ENCODE measurements around the gene COG2.

The COG2 gene

GRCh38 chr1:230679192-230679591, 36.9 kb downstream of the COG2 start:
- H3K9ac ChIP-seq (ENCODE audit: low read length) = no peak overlapping the region
- no peaks in the 10 kb centered on the region for H3K79me1 ChIP-seq (ENCODE audit: low read length)
- no peak overlapping the region for H2BK120ac ChIP-seq (ENCODE audit: low read depth, low read length)
- no peak for DNase-seq
- no peak overlapping the region for H3K18ac ChIP-seq (ENCODE audit: low read length)
- H3K4me2 ChIP-seq (ENCODE audit: low read length) = no peak overlapping the region
- no peak overlapping the region for H2BK5ac ChIP-seq (ENCODE audit: low read length)
- H3K4me3 ChIP-seq (ENCODE audit: low read length) = no peak overlapping the region
- no CpG with 5 or more reads among the region's 3 CpGs for WGBS (ENCODE audit: extremely low coverage, insufficient coverage, low lambda C conversion rate)
- H3K36me3 ChIP-seq (ENCODE audit: control insufficient read depth, insufficient read depth, low read length) = no peaks in the 10 kb centered on the region
- H3K4ac ChIP-seq (ENCODE audit: low read depth, low read length) = no peak overlapping the region
- no peaks in the 10 kb centered on the region for H3K27me3 ChIP-seq (ENCODE audit: insufficient read depth, low read length, poor library complexity)
- H4K5ac ChIP-seq (ENCODE audit: low read length) = no peak overlapping the region
- no peaks in the 10 kb centered on the region for H3K4me1 ChIP-seq (ENCODE audit: control insufficient read depth, low read depth, low read length)
- no peak overlapping the region for H2AK5ac ChIP-seq (ENCODE audit: low read length)
- no peak overlapping the region for H3K56ac ChIP-seq (ENCODE audit: low read length)
- H3K27ac ChIP-seq (ENCODE audit: low read depth, low read length) = no peak overlapping the region
- no peak overlapping the region for H4K8ac ChIP-seq (ENCODE audit: low read depth, low read length)
- no peaks in the 10 kb centered on the region for H3K79me2 ChIP-seq (ENCODE audit: control insufficient read depth, insufficient read depth, low read length)
- no peak overlapping the region for H2BK15ac ChIP-seq (replicated peaks; ENCODE audit: low read depth)
- H3K23ac ChIP-seq (ENCODE audit: low read length) = no peak overlapping the region

GRCh38 chr1:230679825-230680224, 37.5 kb downstream of the COG2 start:
- H2BK15ac ChIP-seq (replicated peaks; ENCODE audit: low read depth) = no peak overlapping the region
- H3K27ac ChIP-seq (ENCODE audit: low read depth, low read length) = no peak overlapping the region
- H4K5ac ChIP-seq (ENCODE audit: low read length) = no peak overlapping the region
- H3K18ac ChIP-seq (ENCODE audit: low read length) = no peak overlapping the region
- no peaks in the 10 kb centered on the region for H3K79me1 ChIP-seq (ENCODE audit: low read length)
- no peaks in the 10 kb centered on the region for H3K4me1 ChIP-seq (ENCODE audit: control insufficient read depth, low read depth, low read length)
- no peaks in the 10 kb centered on the region for H3K79me2 ChIP-seq (ENCODE audit: control insufficient read depth, insufficient read depth, low read length)
- no peak overlapping the region for H2BK5ac ChIP-seq (ENCODE audit: low read length)
- H3K9ac ChIP-seq (ENCODE audit: low read length) = no peak overlapping the region
- H3K4me2 ChIP-seq (ENCODE audit: low read length) = no peak overlapping the region
- H3K23ac ChIP-seq (ENCODE audit: low read length) = no peak overlapping the region
- no peaks in the 10 kb centered on the region for H3K36me3 ChIP-seq (ENCODE audit: control insufficient read depth, insufficient read depth, low read length)
- H3K27me3 ChIP-seq (ENCODE audit: insufficient read depth, low read length, poor library complexity) = no peaks in the 10 kb centered on the region
- H3K4ac ChIP-seq (ENCODE audit: low read depth, low read length) = no peak overlapping the region
- H4K8ac ChIP-seq (ENCODE audit: low read depth, low read length) = no peak overlapping the region
- no peak for DNase-seq
- WGBS (ENCODE audit: extremely low coverage, insufficient coverage, low lambda C conversion rate) = no CpG with 5 or more reads among the region's 2 CpGs
- no peak overlapping the region for H2AK5ac ChIP-seq (ENCODE audit: low read length)
- no peak overlapping the region for H3K56ac ChIP-seq (ENCODE audit: low read length)
- no peak overlapping the region for H3K4me3 ChIP-seq (ENCODE audit: low read length)
- H2BK120ac ChIP-seq (ENCODE audit: low read depth, low read length) = no peak overlapping the region

DNA sequence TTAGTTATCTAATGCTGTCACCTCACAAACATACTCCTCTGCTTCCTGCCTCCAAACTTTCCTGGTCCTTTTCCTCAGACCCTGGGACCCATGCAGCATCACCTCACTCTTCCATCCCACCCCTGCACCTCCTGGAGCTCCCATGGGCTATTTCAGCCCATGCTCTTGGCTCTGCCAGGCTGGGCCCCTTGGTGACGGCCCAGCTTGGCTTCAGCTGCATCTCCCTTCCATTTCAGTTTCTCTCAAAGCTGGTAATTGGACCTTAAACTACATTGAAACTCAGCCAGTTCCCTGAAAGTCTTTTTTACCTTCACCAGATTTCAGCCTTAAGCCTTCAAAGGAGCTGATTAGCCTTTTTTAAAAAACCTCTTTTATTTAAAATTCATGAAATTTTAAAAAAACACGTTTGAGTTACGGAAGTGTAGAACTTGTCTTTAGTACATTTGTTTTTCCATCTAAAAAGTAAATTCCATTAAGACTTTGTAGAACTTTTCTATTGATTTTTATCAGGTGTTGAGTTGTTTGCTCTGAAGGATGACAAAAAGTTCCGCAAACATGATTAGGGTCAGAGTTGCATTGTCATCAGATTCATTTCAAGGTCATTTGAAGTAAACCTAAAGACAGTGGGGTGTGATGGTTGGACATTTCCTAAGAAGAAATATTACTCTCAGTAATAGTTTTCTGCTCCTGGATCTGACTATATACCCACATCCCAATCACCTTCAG, 38.2 kb downstream of the COG2 start:
- Histone ChIP-seq H2BK15ac (replicated peaks; ENCODE audit: low read depth) (no peak overlapping the region), H3K23ac (ENCODE audit: low read length) (no peak overlapping the region), H3K79me2 (ENCODE audit: control insufficient read depth, insufficient read depth, low read length) (no peaks in the 10 kb centered on the region), H2AK5ac (ENCODE audit: low read length) (no peak overlapping the region), H3K36me3 (ENCODE audit: control insufficient read depth, insufficient read depth, low read length) (no peaks in the 10 kb centered on the region), H3K18ac (ENCODE audit: low read length) (no peak overlapping the region), H3K79me1 (ENCODE audit: low read length) (no peaks in the 10 kb centered on the region), H2BK5ac (ENCODE audit: low read length) (no peak overlapping the region), H3K9ac (ENCODE audit: low read length) (no peak overlapping the region), H4K5ac (ENCODE audit: low read length) (no peak overlapping the region), H3K27ac (ENCODE audit: low read depth, low read length) (no peak overlapping the region), H3K56ac (ENCODE audit: low read length) (no peak overlapping the region), H3K4ac (ENCODE audit: low read depth, low read length) (no peak overlapping the region), H3K4me3 (ENCODE audit: low read length) (no peak overlapping the region), H3K4me1 (ENCODE audit: control insufficient read depth, low read depth, low read length) (no peaks in the 10 kb centered on the region), H2BK120ac (ENCODE audit: low read depth, low read length) (no peak overlapping the region), H4K8ac (ENCODE audit: low read depth, low read length) (no peak overlapping the region), H3K27me3 (ENCODE audit: insufficient read depth, low read length, poor library complexity) (no peaks in the 10 kb centered on the region), H3K4me2 (ENCODE audit: low read length) (no peak overlapping the region)
- WGBS (ENCODE audit: extremely low coverage, insufficient coverage, low lambda C conversion rate) = no CpG with 5 or more reads among the region's 4 CpGs
- no peak for DNase-seq

DNA sequence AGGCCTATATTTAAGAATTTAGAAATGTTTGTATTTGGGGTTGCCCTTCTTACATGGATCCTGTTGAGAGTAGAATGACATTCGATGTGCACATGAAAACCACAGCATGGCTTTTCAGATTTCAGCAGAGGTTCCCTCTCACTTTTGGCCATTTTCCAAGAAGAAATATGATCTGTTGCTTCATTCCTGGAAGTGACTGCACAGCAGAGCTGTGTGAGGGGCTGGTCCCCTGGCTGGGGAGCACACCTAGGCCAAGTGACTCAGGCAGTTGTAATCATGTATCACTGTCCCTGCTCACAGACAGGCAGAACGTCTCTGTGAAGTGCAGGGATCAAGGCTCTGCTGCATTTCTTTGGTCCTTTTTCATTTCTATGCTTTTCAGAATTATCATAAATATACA, 39.3 kb downstream of the COG2 start:
- H4K8ac ChIP-seq (ENCODE audit: low read depth, low read length) = no peak overlapping the region
- no peaks in the 10 kb centered on the region for H3K27me3 ChIP-seq (ENCODE audit: insufficient read depth, low read length, poor library complexity)
- no peak for DNase-seq
- H2BK120ac ChIP-seq (ENCODE audit: low read depth, low read length) = no peak overlapping the region
- no peak overlapping the region for H2AK5ac ChIP-seq (ENCODE audit: low read length)
- no peak overlapping the region for H3K23ac ChIP-seq (ENCODE audit: low read length)
- H4K5ac ChIP-seq (ENCODE audit: low read length) = no peak overlapping the region
- H3K4me1 ChIP-seq (ENCODE audit: control insufficient read depth, low read depth, low read length) = no peaks in the 10 kb centered on the region
- H3K56ac ChIP-seq (ENCODE audit: low read length) = no peak overlapping the region
- no peaks in the 10 kb centered on the region for H3K79me1 ChIP-seq (ENCODE audit: low read length)
- no peaks in the 10 kb centered on the region for H3K36me3 ChIP-seq (ENCODE audit: control insufficient read depth, insufficient read depth, low read length)
- H3K4ac ChIP-seq (ENCODE audit: low read depth, low read length) = no peak overlapping the region
- no peak overlapping the region for H3K4me3 ChIP-seq (ENCODE audit: low read length)
- H3K4me2 ChIP-seq (ENCODE audit: low read length) = no peak overlapping the region
- no peak overlapping the region for H3K27ac ChIP-seq (ENCODE audit: low read depth, low read length)
- no peak overlapping the region for H3K9ac ChIP-seq (ENCODE audit: low read length)
- no peak overlapping the region for H3K18ac ChIP-seq (ENCODE audit: low read length)
- H2BK15ac ChIP-seq (replicated peaks; ENCODE audit: low read depth) = no peak overlapping the region
- no peaks in the 10 kb centered on the region for H3K79me2 ChIP-seq (ENCODE audit: control insufficient read depth, insufficient read depth, low read length)
- no peak overlapping the region for H2BK5ac ChIP-seq (ENCODE audit: low read length)
- no CpG with 5 or more reads among the region's 2 CpGs for WGBS (ENCODE audit: extremely low coverage, insufficient coverage, low lambda C conversion rate)

DNA sequence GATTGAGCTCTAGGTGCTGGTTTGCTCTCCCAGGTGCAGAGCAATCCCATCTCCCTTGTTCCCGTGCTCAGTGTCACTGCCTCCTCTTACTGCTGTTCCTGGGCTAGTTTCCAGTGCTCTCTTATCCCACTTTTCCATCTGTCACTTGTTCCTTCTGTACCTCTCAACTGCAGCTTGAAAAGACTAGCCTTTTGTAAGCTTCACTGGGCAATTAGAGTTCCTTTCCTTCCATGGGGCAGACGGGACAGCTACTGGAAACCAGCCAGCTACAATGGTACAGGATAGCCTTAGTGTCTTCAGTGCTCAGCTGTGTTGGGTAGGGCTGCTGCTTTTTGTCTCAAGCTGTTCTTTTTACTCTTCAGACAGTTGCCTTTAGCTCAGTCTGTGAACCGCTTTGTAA, 40.0 kb downstream of the COG2 start:
- no peaks in the 10 kb centered on the region for H3K36me3 ChIP-seq (ENCODE audit: control insufficient read depth, insufficient read depth, low read length)
- H3K27me3 ChIP-seq (ENCODE audit: insufficient read depth, low read length, poor library complexity) = no peaks in the 10 kb centered on the region
- WGBS (ENCODE audit: extremely low coverage, insufficient coverage, low lambda C conversion rate) = no CpG with 5 or more reads among the region's 3 CpGs
- H3K79me1 ChIP-seq (ENCODE audit: low read length) = no peaks in the 10 kb centered on the region
- no peak overlapping the region for H3K4me2 ChIP-seq (ENCODE audit: low read length)
- H3K56ac ChIP-seq (ENCODE audit: low read length) = no peak overlapping the region
- no peak overlapping the region for H3K4ac ChIP-seq (ENCODE audit: low read depth, low read length)
- no peak overlapping the region for H4K5ac ChIP-seq (ENCODE audit: low read length)
- H2BK5ac ChIP-seq (ENCODE audit: low read length) = no peak overlapping the region
- H4K8ac ChIP-seq (ENCODE audit: low read depth, low read length) = no peak overlapping the region
- H2AK5ac ChIP-seq (ENCODE audit: low read length) = no peak overlapping the region
- H3K4me3 ChIP-seq (ENCODE audit: low read length) = no peak overlapping the region
- no peak overlapping the region for H3K18ac ChIP-seq (ENCODE audit: low read length)
- DNase-seq = no peak
- no peak overlapping the region for H2BK15ac ChIP-seq (replicated peaks; ENCODE audit: low read depth)
- H3K23ac ChIP-seq (ENCODE audit: low read length) = no peak overlapping the region
- no peaks in the 10 kb centered on the region for H3K4me1 ChIP-seq (ENCODE audit: control insufficient read depth, low read depth, low read length)
- H3K79me2 ChIP-seq (ENCODE audit: control insufficient read depth, insufficient read depth, low read length) = no peaks in the 10 kb centered on the region
- H2BK120ac ChIP-seq (ENCODE audit: low read depth, low read length) = no peak overlapping the region
- no peak overlapping the region for H3K9ac ChIP-seq (ENCODE audit: low read length)
- no peak overlapping the region for H3K27ac ChIP-seq (ENCODE audit: low read depth, low read length)
